Loucy (cell line): Measurements from ENCODE around the gene SCN7A.

Experiments
- H2AFZ ChIP-seq: fragments of 200-600 bp; sonication (generic); 2 replicates; pipeline ENCODE4 v1.6.0; 2016; ENCODE audit warnings: antibody characterized with exemption, mild to moderate bottlenecking, low read length, moderate library complexity
- H3F3A ChIP-seq: fragments of 200-600 bp; 2 replicates; pipeline ENCODE4 v1.6.0; 2016; ENCODE audit warnings: antibody characterized with exemption, low read depth, mild to moderate bottlenecking
- H3K27me3 ChIP-seq: fragments of 200-600 bp; sonication (generic); 2 replicates; pipeline ENCODE4 v1.6.1; 2014; ENCODE audit warnings: low read length, mild to moderate bottlenecking; ENCODE audit not compliant: insufficient read depth, poor library complexity, severe bottlenecking
- H3K36me3 ChIP-seq: fragments of 200-600 bp; sonication (generic); 2 replicates; pipeline ENCODE4 v1.6.1; 2016; ENCODE audit warnings: low read length; ENCODE audit not compliant: insufficient read depth
- H3K4me1 ChIP-seq: fragments of 200-600 bp; sonication (generic); 2 replicates; pipeline ENCODE4 v1.5.1; 2014; ENCODE audit warnings: low read length, mild to moderate bottlenecking; ENCODE audit not compliant: insufficient read depth, poor library complexity, severe bottlenecking
- H3K4me2 ChIP-seq: fragments of 200-600 bp; sonication (generic); 2 replicates; pipeline ENCODE4 v1.6.0; 2014; ENCODE audit warnings: antibody characterized with exemption, low read length, low read depth, mild to moderate bottlenecking; ENCODE audit not compliant: poor library complexity, severe bottlenecking
- H3K4me3 ChIP-seq: fragments of 200-600 bp; sonication (generic); 2 replicates; pipeline ENCODE4 v1.5.1; 2014; ENCODE audit warnings: low read length, mild to moderate bottlenecking, mixed read lengths; ENCODE audit not compliant: poor library complexity, severe bottlenecking
- H3K79me2 ChIP-seq: fragments of 200-600 bp; sonication (generic); 2 replicates; pipeline ENCODE4 v1.6.1; 2014; ENCODE audit warnings: low read length; ENCODE audit not compliant: insufficient read depth
- H3K9ac ChIP-seq: fragments of 200-600 bp; sonication (generic); 2 replicates; pipeline ENCODE4 v1.6.0; 2014; ENCODE audit warnings: mild to moderate bottlenecking, low read depth, low read length, moderate library complexity; ENCODE audit not compliant: poor library complexity, severe bottlenecking
- H3K9me2 ChIP-seq: fragments of 200-600 bp; sonication (generic); replicated peaks from 2 replicates; pipeline ENCODE4 v1.6.1; 2016; ENCODE audit warnings: low read depth, low read length, mixed read lengths
- H3K9me3 ChIP-seq: fragments of 200-600 bp; sonication (generic); 2 replicates; pipeline ENCODE4 v1.6.1; 2014; ENCODE audit warnings: mild to moderate bottlenecking, antibody characterized with exemption, low read length, low read depth; ENCODE audit not compliant: insufficient read depth
- H4K20me1 ChIP-seq: fragments of 200-600 bp; sonication (generic); 2 replicates; pipeline ENCODE4 v1.6.0; 2014; ENCODE audit warnings: antibody characterized with exemption, low read length, mild to moderate bottlenecking; ENCODE audit not compliant: insufficient read depth, poor library complexity, severe bottlenecking
- EZH2phosphoT487 ChIP-seq: fragments of 200-600 bp; IDR thresholded peaks from 2 replicates; pipeline ENCODE4 v1.6.1; 2018; ENCODE audit warnings: antibody characterized with exemption, mild to moderate bottlenecking, moderate library complexity, borderline replicate concordance
- TF ChIP-seq, protein P1 (sequence below): fragments of 200-600 bp; sonication (generic); conservative IDR thresholded peaks from 2 replicates; pipeline ENCODE4 v1.5.1; 2014; ENCODE audit warnings: mild to moderate bottlenecking, antibody characterized with exemption, low read length

SCN7A gene

DNA sequence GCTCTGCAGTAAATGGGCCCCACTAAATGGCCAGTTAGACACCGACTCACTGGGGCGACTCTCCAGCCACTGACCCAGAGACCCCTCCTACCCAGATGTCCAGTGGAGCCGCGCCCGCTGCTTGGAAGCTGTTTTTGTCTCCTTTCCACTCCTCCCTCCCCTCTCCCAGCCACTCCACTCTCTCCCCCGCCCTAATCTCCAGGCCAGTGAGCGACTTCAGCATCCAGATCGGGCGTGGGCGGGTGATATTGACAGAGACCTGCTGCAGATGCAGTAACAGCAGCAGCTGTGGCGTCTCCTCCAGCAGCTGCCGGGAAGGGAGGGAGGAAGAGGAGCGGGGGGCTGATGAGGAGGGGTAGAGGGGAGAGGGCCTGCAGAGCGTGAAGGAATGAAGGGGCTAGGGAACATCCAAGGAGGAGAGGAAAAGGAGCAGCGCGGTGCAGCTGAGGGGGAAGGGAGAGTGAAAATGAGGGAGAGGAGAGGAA lies at the start of gene SCN7A:
TSS of gene SCN7A (minus strand) at position 110 of the 485 bp plus-strand sequence. CDS start 16,553 bp downstream, outside the sequence.
- Histone ChIP-seq H3K9ac (no peak within 1 kb of the TSS), H3K4me1 (peaks cover 4% of the 10 kb centered on the region), H3F3A (no peaks in the 10 kb centered on the region), H3K36me3 (no peaks in the 10 kb centered on the region), H3K9me3 (no peaks in the 10 kb centered on the region), H3K27me3 (no peaks in the 10 kb centered on the region), H4K20me1 (no peaks in the 10 kb centered on the region), H3K79me2 (no peaks in the 10 kb centered on the region), H2AFZ (no peak within 1 kb of the TSS), H3K4me3 (no peak within 1 kb of the TSS), H3K4me2 (no peak within 1 kb of the TSS), H3K9me2 (no peaks in the 10 kb centered on the region)
- TF ChIP-seq, protein P1, sequence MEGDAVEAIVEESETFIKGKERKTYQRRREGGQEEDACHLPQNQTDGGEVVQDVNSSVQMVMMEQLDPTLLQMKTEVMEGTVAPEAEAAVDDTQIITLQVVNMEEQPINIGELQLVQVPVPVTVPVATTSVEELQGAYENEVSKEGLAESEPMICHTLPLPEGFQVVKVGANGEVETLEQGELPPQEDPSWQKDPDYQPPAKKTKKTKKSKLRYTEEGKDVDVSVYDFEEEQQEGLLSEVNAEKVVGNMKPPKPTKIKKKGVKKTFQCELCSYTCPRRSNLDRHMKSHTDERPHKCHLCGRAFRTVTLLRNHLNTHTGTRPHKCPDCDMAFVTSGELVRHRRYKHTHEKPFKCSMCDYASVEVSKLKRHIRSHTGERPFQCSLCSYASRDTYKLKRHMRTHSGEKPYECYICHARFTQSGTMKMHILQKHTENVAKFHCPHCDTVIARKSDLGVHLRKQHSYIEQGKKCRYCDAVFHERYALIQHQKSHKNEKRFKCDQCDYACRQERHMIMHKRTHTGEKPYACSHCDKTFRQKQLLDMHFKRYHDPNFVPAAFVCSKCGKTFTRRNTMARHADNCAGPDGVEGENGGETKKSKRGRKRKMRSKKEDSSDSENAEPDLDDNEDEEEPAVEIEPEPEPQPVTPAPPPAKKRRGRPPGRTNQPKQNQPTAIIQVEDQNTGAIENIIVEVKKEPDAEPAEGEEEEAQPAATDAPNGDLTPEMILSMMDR, result no peak
- TF ChIP-seq EZH2phosphoT487, result no peak

DNA sequence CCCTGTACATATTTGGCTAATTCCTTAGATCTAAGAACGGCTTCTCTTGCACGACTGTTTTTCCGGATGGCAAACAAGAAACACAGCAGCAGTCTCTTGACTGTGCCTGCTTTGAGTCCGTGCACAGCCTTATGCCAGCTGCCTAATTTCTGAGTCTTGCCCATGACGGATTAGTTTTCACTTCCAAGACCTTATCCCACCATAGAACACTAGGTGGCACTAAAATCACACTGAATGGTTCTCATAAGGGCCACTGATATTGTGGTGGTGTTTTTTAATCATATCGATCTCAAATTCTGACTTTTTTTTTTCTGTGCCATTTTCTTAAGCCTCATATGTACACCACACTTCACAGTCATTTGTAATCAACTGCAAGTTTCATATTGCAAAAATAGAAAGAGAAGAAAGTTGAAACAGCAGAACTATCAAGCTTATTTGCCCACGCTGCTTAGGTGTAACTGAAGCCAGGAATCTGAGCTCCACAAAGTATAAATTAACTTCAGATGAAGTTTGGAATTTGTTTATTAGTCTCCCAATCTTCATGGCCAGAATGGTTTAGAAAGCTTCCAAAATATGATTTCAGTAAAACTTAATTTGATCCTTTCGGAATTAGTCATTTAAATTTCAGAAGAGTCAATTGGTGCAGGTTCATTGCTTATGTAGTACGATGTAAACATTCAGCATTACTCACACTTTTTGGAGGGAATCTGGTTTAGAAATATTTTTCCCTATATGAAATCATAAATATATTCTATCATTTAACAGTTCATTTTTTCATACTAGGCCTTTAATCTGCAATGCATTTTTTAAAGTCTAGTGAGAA lies 45.5 kb upstream of the SCN7A start:
- Histone ChIP-seq H3K9ac (no peak overlapping the region), H3K79me2 (no peaks in the 10 kb centered on the region), H3K9me3 (no peaks in the 10 kb centered on the region), H3K27me3 (no peaks in the 10 kb centered on the region), H3K9me2 (no peaks in the 10 kb centered on the region), H3K4me1 (no peaks in the 10 kb centered on the region), H3K4me2 (peak overlapping the region; percentile 19), H4K20me1 (no peaks in the 10 kb centered on the region), H3F3A (no peaks in the 10 kb centered on the region), H3K36me3 (no peaks in the 10 kb centered on the region), H2AFZ (peak overlapping the region; percentile 36), H3K4me3 (peak overlapping the region; percentile 7)
- TF ChIP-seq, protein P1, result peak; percentile 95
- no peak for TF ChIP-seq EZH2phosphoT487

DNA sequence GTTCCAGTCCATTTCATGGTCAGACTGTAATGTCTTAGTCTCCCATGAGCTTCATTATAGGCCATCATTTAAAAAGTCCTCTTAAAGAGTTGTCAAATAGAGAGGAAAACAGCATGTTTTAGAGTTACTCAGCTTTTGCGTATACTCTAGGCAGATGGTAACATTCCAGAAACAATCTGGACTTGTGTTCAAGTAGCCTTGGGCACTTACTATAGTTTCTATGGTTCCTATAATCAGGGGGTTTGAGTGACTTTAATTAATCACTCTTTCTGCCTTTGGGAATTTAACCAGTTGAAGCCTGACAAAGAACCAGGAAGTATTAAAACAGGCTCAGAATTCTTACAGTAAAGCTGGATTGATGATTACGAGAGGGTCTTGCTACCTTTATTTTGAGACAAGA lies 42.1 kb upstream of the SCN7A start:
- Histone ChIP-seq H2AFZ (no peak overlapping the region), H3K79me2 (no peaks in the 10 kb centered on the region)

More for the DNA sequence above, 42.1 kb upstream of the SCN7A start:
- H3K9me3 ChIP-seq, result no peaks in the 10 kb centered on the region
- H3K36me3 ChIP-seq, result no peaks in the 10 kb centered on the region
- H3K4me3 ChIP-seq, result no peak overlapping the region
- no peak overlapping the region for H3K9ac ChIP-seq
- TF ChIP-seq, protein P1, result no peak
- no peak for TF ChIP-seq EZH2phosphoT487
- no peaks in the 10 kb centered on the region for H3F3A ChIP-seq
- no peaks in the 10 kb centered on the region for H3K4me1 ChIP-seq
- H4K20me1 ChIP-seq, result no peaks in the 10 kb centered on the region
- H3K9me2 ChIP-seq, result no peaks in the 10 kb centered on the region
- no peak overlapping the region for H3K4me2 ChIP-seq
- H3K27me3 ChIP-seq, result no peaks in the 10 kb centered on the region
